ENCODE data around the gene MYT1. TPM values are rescaled to one million over a fixed set of nuclear protein-coding genes. Genes with fewer than 3 reads are reported as not detected.
"Not testable (repeated sequence)": the region's sequence is repeated elsewhere in the genome, so short reads cannot be mapped to it uniquely, and the experiment has no call there.

MYT1 gene
- total RNA-seq, 1 donor from 2014 or later, result 0.74 TPM

DNA sequence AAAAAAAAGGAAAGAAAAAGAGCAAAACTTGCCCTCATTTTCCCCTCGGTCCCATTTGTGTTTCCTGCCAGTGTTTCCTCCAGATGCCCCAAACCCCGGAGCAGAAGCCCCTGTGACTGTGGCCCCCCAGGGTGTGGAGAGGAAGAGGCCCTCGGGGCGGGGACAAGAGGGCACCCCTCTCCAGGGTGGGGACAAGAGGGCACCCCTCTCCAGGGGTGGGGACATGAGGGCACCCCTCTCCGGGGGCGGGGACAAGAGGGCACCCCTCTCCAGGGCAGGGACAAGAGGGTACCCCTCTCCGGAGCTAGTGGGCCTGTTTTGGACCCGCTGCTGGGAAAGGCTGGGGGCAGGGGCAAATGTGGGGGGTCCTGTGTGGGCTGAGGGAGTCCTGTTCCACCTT is 13.1 kb downstream of the MYT1 start:
- no peak for DNase-seq (ENCODE audit: low spot score)
- Mint-ChIP-seq H3K27ac (ENCODE audit: unreplicated experiment) (no peak overlapping the region), H3K9me3 (ENCODE audit: unreplicated experiment) (no peaks in the 10 kb centered on the region), H3K4me1 (ENCODE audit: unreplicated experiment) (peaks cover 6% of the 10 kb centered on the region), H3K27me3 (ENCODE audit: unreplicated experiment) (peaks cover 7% of the 10 kb centered on the region), H3K4me3 (ENCODE audit: unreplicated experiment) (no peak overlapping the region), H3K36me3 (ENCODE audit: low read depth, unreplicated experiment) (no peaks in the 10 kb centered on the region)
- TF ChIP-seq, protein P1, sequence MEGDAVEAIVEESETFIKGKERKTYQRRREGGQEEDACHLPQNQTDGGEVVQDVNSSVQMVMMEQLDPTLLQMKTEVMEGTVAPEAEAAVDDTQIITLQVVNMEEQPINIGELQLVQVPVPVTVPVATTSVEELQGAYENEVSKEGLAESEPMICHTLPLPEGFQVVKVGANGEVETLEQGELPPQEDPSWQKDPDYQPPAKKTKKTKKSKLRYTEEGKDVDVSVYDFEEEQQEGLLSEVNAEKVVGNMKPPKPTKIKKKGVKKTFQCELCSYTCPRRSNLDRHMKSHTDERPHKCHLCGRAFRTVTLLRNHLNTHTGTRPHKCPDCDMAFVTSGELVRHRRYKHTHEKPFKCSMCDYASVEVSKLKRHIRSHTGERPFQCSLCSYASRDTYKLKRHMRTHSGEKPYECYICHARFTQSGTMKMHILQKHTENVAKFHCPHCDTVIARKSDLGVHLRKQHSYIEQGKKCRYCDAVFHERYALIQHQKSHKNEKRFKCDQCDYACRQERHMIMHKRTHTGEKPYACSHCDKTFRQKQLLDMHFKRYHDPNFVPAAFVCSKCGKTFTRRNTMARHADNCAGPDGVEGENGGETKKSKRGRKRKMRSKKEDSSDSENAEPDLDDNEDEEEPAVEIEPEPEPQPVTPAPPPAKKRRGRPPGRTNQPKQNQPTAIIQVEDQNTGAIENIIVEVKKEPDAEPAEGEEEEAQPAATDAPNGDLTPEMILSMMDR (IDR thresholded peaks at IDR 0.05; ENCODE audit: unreplicated experiment), result no peak

DNA sequence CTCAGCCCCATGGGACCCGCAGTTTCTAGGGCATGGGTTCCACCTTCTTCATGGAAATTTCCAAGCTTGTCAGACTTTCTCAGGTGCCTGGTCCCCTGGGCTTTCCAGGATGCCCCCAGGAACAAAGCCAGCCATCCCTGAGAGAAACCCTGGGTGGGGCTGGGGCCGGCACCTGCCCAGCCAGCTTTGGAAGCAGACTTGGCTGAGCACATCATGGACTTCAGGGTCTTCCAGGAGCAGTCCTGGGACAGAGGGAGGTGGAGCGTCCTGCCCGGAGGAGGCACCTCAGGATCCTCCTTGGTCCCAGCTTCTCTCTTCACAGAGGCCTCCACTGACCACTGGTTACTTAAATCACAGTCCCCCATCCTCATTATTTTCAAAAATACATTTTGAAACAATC is 13.5 kb downstream of the MYT1 start:
- TF ChIP-seq, protein P1 (IDR thresholded peaks at IDR 0.05; ENCODE audit: unreplicated experiment), result no peak
- H3K4me3 Mint-ChIP-seq (ENCODE audit: unreplicated experiment), result no peak overlapping the region
- H3K9me3 Mint-ChIP-seq (ENCODE audit: unreplicated experiment), result no peaks in the 10 kb centered on the region
- peaks cover 7% of the 10 kb centered on the region for H3K27me3 Mint-ChIP-seq (ENCODE audit: unreplicated experiment)
- no peaks in the 10 kb centered on the region for H3K36me3 Mint-ChIP-seq (ENCODE audit: low read depth, unreplicated experiment)
- peaks cover 6% of the 10 kb centered on the region for H3K4me1 Mint-ChIP-seq (ENCODE audit: unreplicated experiment)
- no peak overlapping the region for H3K27ac Mint-ChIP-seq (ENCODE audit: unreplicated experiment)
- DNase-seq (ENCODE audit: low spot score), result no peak

DNA sequence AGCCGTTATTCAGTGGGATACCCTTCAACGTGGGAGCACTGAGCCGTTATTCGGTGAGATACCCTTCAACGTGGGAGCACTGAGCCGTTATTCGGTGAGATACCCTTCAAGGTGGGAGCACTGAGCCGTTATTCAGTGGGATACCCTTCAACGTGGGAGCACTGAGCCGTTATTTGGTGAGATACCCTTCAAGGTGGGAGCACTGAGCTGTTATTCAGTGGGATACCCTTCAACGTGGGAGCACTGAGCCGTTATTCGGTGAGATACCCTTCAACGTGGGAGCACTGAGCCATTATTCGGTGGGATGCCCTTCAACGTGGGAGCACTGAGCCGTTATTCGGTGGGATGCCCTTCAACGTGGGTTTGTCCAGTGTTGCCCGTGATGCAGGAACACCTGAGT is 14.7 kb downstream of the MYT1 start:
- not testable (repeated sequence) for H3K4me3 Mint-ChIP-seq (ENCODE audit: unreplicated experiment); DNase-seq (ENCODE audit: low spot score); H3K27ac Mint-ChIP-seq (ENCODE audit: unreplicated experiment); H3K27me3 Mint-ChIP-seq (ENCODE audit: unreplicated experiment); H3K4me1 Mint-ChIP-seq (ENCODE audit: unreplicated experiment); H3K9me3 Mint-ChIP-seq (ENCODE audit: unreplicated experiment); H3K36me3 Mint-ChIP-seq (ENCODE audit: low read depth, unreplicated experiment)

DNA sequence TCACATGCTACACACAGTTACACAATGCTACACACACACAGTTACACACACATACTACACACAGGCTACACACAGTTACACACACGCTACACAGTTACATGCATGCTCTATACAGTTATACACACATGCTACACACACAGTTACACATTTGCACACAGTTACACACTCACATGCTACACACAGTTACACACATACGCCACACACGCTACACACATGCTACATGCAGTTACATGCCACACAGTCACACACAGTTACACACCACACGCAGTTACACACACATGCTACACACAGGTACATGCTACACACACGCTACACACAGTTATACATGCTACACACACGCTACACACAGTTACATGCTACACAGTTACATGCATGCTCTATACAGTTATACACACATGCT is 15.6 kb downstream of the MYT1 start:
- peaks cover 7% of the 10 kb centered on the region for H3K27me3 Mint-ChIP-seq (ENCODE audit: unreplicated experiment)

DNA sequence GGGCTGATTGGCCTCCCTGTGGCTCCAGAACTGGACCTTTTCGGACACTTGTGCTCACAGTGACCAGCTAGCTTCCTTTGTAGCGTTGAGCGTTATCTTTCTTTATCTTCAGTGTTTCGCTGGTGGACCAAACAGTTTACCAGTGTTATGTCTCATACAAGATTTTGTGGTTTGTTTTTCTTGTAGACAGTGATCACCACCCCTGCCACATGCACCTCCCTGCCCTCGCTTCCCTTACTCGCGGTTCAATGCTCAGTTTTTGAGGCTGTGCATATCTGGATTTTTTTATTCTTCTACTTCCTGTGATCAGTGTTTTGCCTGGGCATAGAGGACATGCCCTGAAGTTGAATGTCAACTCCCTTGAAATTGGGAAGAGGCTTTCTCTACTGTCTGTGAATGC is 16.4 kb downstream of the MYT1 start:
- Mint-ChIP-seq H3K36me3 (ENCODE audit: low read depth, unreplicated experiment) (no peaks in the 10 kb centered on the region), H3K4me3 (ENCODE audit: unreplicated experiment) (no peak overlapping the region), H3K4me1 (ENCODE audit: unreplicated experiment) (peaks cover 6% of the 10 kb centered on the region), H3K9me3 (ENCODE audit: unreplicated experiment) (no peaks in the 10 kb centered on the region), H3K27ac (ENCODE audit: unreplicated experiment) (no peak overlapping the region), H3K27me3 (ENCODE audit: unreplicated experiment) (peaks cover 7% of the 10 kb centered on the region)
- no peak for DNase-seq (ENCODE audit: low spot score)
- TF ChIP-seq, protein P1 (IDR thresholded peaks at IDR 0.05; ENCODE audit: unreplicated experiment), result no peak

More for the DNA sequence above, 15.6 kb downstream of the MYT1 start:
- H3K4me3 Mint-ChIP-seq (ENCODE audit: unreplicated experiment), result no peak overlapping the region
- H3K27ac Mint-ChIP-seq (ENCODE audit: unreplicated experiment), result peak overlapping the region; percentile 10
- no peaks in the 10 kb centered on the region for H3K9me3 Mint-ChIP-seq (ENCODE audit: unreplicated experiment)
- H3K36me3 Mint-ChIP-seq (ENCODE audit: low read depth, unreplicated experiment), result no peaks in the 10 kb centered on the region
- DNase-seq (ENCODE audit: low spot score), result no peak
- TF ChIP-seq, protein P1 (IDR thresholded peaks at IDR 0.05; ENCODE audit: unreplicated experiment), result no peak
- H3K4me1 Mint-ChIP-seq (ENCODE audit: unreplicated experiment), result peaks cover 6% of the 10 kb centered on the region

DNA sequence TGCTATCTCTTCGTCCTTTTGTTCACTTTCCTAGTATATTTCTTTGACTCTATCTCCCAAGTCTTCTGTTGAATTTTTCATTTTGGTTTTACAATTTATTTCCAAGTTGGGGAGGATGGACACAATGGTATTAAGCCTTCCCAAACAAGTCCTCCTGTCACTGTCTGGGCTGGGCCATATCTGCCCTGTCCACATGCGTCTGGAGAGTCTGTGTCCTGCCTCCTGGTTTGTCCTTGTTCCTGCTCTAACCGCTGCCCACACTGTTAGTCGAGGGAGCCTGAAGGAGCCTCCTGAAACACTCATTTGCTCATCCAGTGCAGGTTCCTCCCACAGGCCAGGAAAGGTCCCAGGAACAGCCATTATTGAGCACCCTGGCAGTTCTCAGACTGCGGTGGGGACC is 17.1 kb downstream of the MYT1 start:
- Mint-ChIP-seq H3K27ac (ENCODE audit: unreplicated experiment) (no peak overlapping the region), H3K36me3 (ENCODE audit: low read depth, unreplicated experiment) (no peaks in the 10 kb centered on the region), H3K9me3 (ENCODE audit: unreplicated experiment) (no peaks in the 10 kb centered on the region), H3K4me3 (ENCODE audit: unreplicated experiment) (no peak overlapping the region), H3K27me3 (ENCODE audit: unreplicated experiment) (peaks cover 7% of the 10 kb centered on the region), H3K4me1 (ENCODE audit: unreplicated experiment) (peaks cover 6% of the 10 kb centered on the region)
- TF ChIP-seq, protein P1 (IDR thresholded peaks at IDR 0.05; ENCODE audit: unreplicated experiment), result no peak
- no peak for DNase-seq (ENCODE audit: low spot score)

Data from endothelial cell (in vitro differentiated cells).